DND-41 (cell line): ENCODE measurements around the gene SLC4A5.

ENCODE experiments used
- ATAC-seq: fragments of 200-7000 bp; cut with Tn5 transposase; 3 replicates; pipeline ENCODE4 v1.9.1; 2021; ENCODE audit warnings: low read depth; ENCODE audit not compliant: insufficient read depth
- DNase-seq: peaks from one replicate; pipeline ENCODE4 v3.0.0-alpha.2; 2020
- H2AFZ ChIP-seq: 2 replicates; pipeline ENCODE4 v1.6.0; 2012; ENCODE audit warnings: low read depth, low read length
- H3K27ac ChIP-seq: 2 replicates; pipeline ENCODE4 v1.5.1; 2012; ENCODE audit warnings: low read length, inconsistent platforms
- H3K27me3 ChIP-seq: fragments of 200-600 bp; sonication (generic); 2 replicates; pipeline ENCODE4 v1.6.0; 2012; ENCODE audit warnings: low read length, mild to moderate bottlenecking, inconsistent platforms; ENCODE audit not compliant: insufficient read depth, poor library complexity
- H3K36me3 ChIP-seq: 2 replicates; pipeline ENCODE4 v1.5.1; 2012; ENCODE audit warnings: low read length, inconsistent platforms; ENCODE audit not compliant: insufficient read depth
- H3K4me1 ChIP-seq: 2 replicates; pipeline ENCODE4 v1.5.1; 2012; ENCODE audit warnings: mild to moderate bottlenecking, low read length; ENCODE audit not compliant: insufficient read depth
- H3K4me2 ChIP-seq: 2 replicates; pipeline ENCODE4 v1.6.0; 2012; ENCODE audit warnings: mild to moderate bottlenecking, moderate library complexity, low read length, inconsistent platforms; ENCODE audit not compliant: insufficient read depth
- H3K4me3 ChIP-seq, 2 experiments: fragments of 200-600 bp in 1 of 2; shearing (Covaris generic) in 1 of 2; 2 replicates each; pipeline ENCODE4 v1.5.1; 2012 to 2016; ENCODE audit warnings: inconsistent platforms in 2 of 2, low read length in 2 of 2, mild to moderate bottlenecking in 2 of 2, low read depth in 1 of 2, moderate library complexity in 1 of 2
- H3K79me2 ChIP-seq: 2 replicates; pipeline ENCODE4 v1.6.0; 2012; ENCODE audit warnings: low read length, inconsistent platforms; ENCODE audit not compliant: insufficient read depth
- H3K9ac ChIP-seq: 2 replicates; pipeline ENCODE4 v1.6.0; 2012; ENCODE audit warnings: low read depth, mild to moderate bottlenecking, inconsistent platforms, low read length, moderate library complexity
- H3K9me3 ChIP-seq: 2 replicates; pipeline ENCODE4 v1.5.1; 2012; ENCODE audit warnings: low read length, moderate library complexity, mild to moderate bottlenecking, inconsistent platforms; ENCODE audit not compliant: insufficient read depth, severe bottlenecking
- H4K20me1 ChIP-seq: 2 replicates; pipeline ENCODE4 v1.6.0; 2012; ENCODE audit warnings: low read length; ENCODE audit not compliant: insufficient read depth
- CTCF ChIP-seq: IDR thresholded peaks from 2 replicates; pipeline ENCODE4 v1.5.1; 2012; ENCODE audit warnings: borderline replicate concordance, low read length, moderate library complexity, mild to moderate bottlenecking; ENCODE audit not compliant: poor library complexity, severe bottlenecking; ENCODE audit errors: extremely low read depth
- EZH2 ChIP-seq: IDR thresholded peaks from 3 replicates; pipeline ENCODE4 v1.6.1; 2012; ENCODE audit warnings: borderline replicate concordance, low read depth, mild to moderate bottlenecking, moderate library complexity, low read length, inconsistent platforms; ENCODE audit not compliant: severe bottlenecking

The SLC4A5 gene

GRCh38 chr2:74186038-74186437 is 157.2 kb downstream of the SLC4A5 start:
- Histone ChIP-seq H3K27ac (no peak overlapping the region), H3K9ac (no peak overlapping the region), H3K4me3 (no peak overlapping the region), H3K79me2 (no peaks in the 10 kb centered on the region), H3K4me2 (no peak overlapping the region), H3K9me3 (no peaks in the 10 kb centered on the region), H3K27me3 (no peaks in the 10 kb centered on the region), H4K20me1 (no peaks in the 10 kb centered on the region), H2AFZ (no peak overlapping the region), H3K4me1 (no peaks in the 10 kb centered on the region), H3K36me3 (no peaks in the 10 kb centered on the region)
- ATAC-seq (no peak), DNase-seq (no peak)
- TF ChIP-seq CTCF (no peak), EZH2 (no peak)

- TF ChIP-seq CTCF (no peak), EZH2 (no peak)
- no peak overlapping the region for H3K9ac ChIP-seq
- no peak overlapping the region for H3K4me3 ChIP-seq
- no peaks in the 10 kb centered on the region for H4K20me1 ChIP-seq
- H3K9me3 ChIP-seq: no peaks in the 10 kb centered on the region
- ATAC-seq (no peak), DNase-seq (no peak)
- peaks cover 9% of the 10 kb centered on the region for H3K4me1 ChIP-seq
- H2AFZ ChIP-seq: no peak overlapping the region
- H3K36me3 ChIP-seq: no peaks in the 10 kb centered on the region
- no peaks in the 10 kb centered on the region for H3K27me3 ChIP-seq
- no peak overlapping the region for H3K27ac ChIP-seq
- H3K79me2 ChIP-seq: 0 out of 2 replicates have a peak, but pooled peaks cover 6% of the 10 kb centered on the region
- no peak overlapping the region for H3K4me2 ChIP-seq
Measured at GRCh38 chr2:74183878-74184277, 159.3 kb downstream of the SLC4A5 start.

- no peak overlapping the region for H3K4me3 ChIP-seq
- no peak overlapping the region for H3K4me2 ChIP-seq
- H3K9ac ChIP-seq: no peak overlapping the region
- no peak overlapping the region for H2AFZ ChIP-seq
- peaks cover 20% of the 10 kb centered on the region for H3K4me1 ChIP-seq
- no peak for TF ChIP-seq CTCF
- TF ChIP-seq EZH2: no peak
- no peaks in the 10 kb centered on the region for H3K9me3 ChIP-seq
- no peak for DNase-seq
- H3K36me3 ChIP-seq: peaks cover 5% of the 10 kb centered on the region
- no peaks in the 10 kb centered on the region for H3K27me3 ChIP-seq
- peaks cover 26% of the 10 kb centered on the region for H3K79me2 ChIP-seq
- no peak overlapping the region for H3K27ac ChIP-seq
- no peak for ATAC-seq
- H4K20me1 ChIP-seq: peaks cover 17% of the 10 kb centered on the region
Measured at GRCh38 chr2:74181739-74182138, 161.5 kb downstream of the SLC4A5 start.
